HG03457 (cell line): ENCODE data around the gene PLAC8L1.

Source experiments
- ATAC-seq: cut with Tn5 transposase; IDR thresholded peaks from one replicate; pipeline ENCODE4 v1.9.1; 2021; ENCODE audit warnings: moderate number of reproducible peaks; ENCODE audit not compliant: unreplicated experiment

Gene PLAC8L1

DNA sequence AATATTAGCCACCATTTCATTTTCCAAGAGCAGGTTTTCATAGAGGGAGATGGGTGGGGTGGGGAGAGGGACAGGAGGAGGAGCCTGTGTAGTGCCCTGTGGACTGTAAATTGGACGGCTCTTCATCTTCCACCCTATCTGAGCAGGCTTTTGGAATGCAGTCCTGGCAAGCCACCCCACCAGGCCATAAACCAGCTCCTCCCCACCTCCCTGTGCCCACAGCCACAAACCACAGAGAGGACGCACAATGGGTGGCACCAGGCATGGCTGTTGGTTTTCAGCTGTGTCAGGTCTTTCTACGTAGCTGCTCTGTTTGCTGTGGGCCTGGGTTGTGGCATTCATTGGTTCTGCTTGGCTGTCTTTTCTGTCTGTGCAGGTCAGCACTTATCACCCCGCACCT is 58.0 kb downstream of the PLAC8L1 start:
- ATAC-seq = no peak

DNA sequence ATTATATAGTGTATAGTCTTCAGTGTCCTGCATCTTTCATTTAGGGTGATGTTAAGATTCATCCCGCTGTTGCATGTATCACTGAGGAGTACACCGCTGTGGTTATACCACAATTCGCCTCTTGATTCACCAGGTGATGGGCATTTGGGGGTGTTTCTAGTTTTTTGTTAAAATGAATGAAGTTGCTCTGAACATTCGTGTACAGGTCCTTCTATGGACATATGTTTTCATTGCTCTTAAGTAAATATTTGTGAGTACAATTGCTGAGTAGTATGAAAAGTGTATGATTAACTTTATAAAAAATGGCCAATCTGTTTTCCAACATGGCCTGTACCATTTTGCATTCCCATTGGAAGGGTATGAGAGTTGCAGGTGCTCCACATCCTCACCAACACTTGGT is 61.7 kb downstream of the PLAC8L1 start:
- ATAC-seq = no peak

DNA sequence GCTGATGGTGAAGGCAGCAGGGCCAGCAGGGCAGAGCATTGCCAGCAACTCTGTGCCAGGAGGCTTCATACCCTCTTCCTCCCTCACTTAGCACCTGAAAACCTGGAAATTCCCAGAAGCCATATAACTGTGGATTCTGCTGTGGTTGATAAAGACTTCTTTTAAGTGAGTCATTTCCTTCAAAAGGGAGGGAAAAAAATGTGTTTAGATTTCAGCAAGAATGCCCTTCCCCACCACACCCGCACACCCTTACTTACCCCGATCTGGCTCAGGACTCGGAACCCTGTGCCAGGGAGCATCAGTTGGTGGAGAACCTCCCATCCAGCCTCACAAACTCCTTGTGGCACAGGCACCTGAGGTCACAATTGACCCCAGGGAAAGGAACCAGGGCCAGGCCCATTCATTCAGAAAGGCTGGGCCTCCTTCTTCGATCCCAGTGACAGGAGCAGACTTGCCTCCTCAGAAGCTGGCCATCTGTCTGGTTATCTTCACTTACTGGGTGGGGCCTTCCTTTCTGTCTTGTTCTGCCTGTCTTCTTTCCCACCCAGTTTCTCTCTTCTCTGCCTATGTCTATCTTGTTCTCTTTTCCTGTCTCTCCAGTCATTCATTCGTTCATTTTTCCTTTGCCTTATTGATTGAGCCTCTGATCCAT is 62.6 kb downstream of the PLAC8L1 start:
- no peak for ATAC-seq

GRCh38 chr5:146041180-146041789 is 64.1 kb downstream of the PLAC8L1 start:
- ATAC-seq = no peak

GRCh38 chr5:146040527-146040926 is 64.8 kb downstream of the PLAC8L1 start:
- ATAC-seq = no peak

DNA sequence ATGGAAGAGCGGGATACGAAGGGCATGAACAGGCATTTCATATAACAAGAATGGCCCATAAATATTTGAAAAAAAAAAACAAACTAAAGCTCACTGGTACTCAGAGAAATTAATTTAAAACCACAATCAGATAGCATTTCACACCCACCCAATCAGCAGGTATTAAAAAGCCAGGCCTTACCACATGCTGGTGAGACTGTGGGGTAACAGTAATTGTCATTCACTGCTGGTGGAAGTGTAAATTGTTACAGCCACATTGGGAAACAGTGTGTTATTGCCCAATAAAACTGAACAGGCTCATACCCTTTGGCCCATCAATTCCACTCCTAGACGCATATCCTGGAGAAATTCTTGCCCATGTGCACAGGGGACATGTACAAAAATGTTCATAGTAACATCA is 66.0 kb downstream of the PLAC8L1 start:
- ATAC-seq = no peak

DNA sequence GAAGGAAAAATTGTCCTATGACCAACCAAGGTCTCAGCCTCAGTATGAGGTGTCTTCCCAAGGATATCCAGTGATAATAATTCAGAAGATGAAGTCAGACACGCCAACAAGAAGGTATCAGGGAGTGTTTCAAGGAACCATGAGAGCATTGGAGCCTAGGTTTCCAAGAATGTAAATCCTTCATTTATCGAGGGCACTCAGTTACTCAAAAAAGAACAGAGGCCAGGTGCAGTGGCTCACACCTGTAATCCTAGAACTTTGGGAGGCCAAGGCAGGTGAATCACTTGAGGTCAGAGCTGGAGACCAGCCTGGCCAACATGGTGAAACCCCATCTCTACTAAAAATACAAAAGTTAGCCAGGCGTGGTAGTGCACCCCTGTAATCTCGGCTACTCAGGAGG is 70.8 kb downstream of the PLAC8L1 start:
- ATAC-seq = no peak
